ENCODE measurements around the gene PRRG2. TPM values are rescaled to one million over a fixed set of nuclear protein-coding genes. Genes with fewer than 3 reads are reported as not detected.

Gene PRRG2
- total and polyA plus RNA-seq, 4 donors, result 0.49 to 4.1 (median 1.2) TPM; not detected in 1

DNA sequence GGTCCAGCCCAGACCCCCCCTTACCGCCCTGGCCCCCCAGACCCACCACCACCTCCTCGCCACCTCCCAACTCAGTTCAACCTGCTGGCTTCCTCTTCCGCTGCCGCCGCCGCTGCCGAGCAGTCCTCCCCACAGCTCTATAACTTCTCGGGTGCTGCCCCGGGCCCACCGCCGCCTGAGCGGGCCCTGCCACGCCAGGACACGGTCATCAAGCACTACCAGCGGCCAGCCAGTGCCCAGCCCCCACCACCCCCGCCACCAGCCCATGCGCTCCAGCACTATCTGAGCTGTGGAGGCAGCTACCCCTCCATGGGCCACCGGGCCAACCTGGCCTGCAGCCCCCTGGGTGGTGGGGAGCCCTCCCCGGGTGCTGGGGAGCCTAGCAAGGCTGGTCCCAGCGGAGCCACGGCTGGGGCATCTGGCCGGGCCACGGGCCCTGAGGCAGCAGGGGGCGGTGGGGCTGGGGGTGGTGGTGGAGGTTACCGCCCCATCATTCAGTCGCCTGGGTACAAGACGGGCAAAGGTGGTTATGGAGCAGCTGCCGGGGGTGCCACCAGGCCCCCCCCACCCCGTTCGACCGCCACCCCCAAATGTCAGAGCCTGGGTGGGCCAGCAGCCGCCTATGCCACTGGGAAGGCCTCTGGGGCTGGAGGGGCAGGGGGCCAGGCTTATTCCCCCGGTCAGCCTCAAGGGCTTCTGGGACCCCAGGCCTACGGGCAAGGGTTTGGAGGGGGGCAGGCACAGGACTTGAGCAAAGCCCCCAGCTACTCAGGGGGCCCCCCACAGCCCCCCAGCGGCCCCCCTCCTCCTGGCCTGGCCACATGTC, 14.1 kb downstream of the PRRG2 start:
- no peak overlapping the region for H3K4me3 ChIP-seq (ENCODE audit: low read length in 2 of 2)
- peaks cover 9 to 11% of the 10 kb centered on the region in 2 donors for H3K36me3 ChIP-seq (ENCODE audit: control insufficient read depth in 1 of 2, insufficient read depth in 2 of 2, low read length in 1 of 2)
- intact Hi-C loops (cut with DNase I), result loop anchor here in 1 of 2 donors (5.0 kb wide), 1 partner anchor 72 kb away; the partner anchor contains the start of genes BCL2L12 and IRF3
- DNase-seq (no peak), ATAC-seq (ENCODE audit: low FRiP score) (no peak)
- WGBS, 2 donors, result 87 to 88% methylated on average over 31 to 35 of the region's 35 CpGs
- H3K9me3 ChIP-seq (ENCODE audit: control insufficient read depth, low read length), result no peaks in the 10 kb centered on the region
- H3K4me1 ChIP-seq (ENCODE audit: control insufficient read depth in 1 of 2, insufficient read depth in 2 of 2, low read length in 2 of 2), result no peaks in the 10 kb centered on the region
- no peak overlapping the region for H3K27ac ChIP-seq (ENCODE audit: low read depth in 1 of 2, low read length in 2 of 2)
- no peaks in the 10 kb centered on the region for H3K27me3 ChIP-seq (ENCODE audit: control insufficient read depth in 1 of 2, insufficient read depth in 2 of 2, low read length in 1 of 2)

DNA sequence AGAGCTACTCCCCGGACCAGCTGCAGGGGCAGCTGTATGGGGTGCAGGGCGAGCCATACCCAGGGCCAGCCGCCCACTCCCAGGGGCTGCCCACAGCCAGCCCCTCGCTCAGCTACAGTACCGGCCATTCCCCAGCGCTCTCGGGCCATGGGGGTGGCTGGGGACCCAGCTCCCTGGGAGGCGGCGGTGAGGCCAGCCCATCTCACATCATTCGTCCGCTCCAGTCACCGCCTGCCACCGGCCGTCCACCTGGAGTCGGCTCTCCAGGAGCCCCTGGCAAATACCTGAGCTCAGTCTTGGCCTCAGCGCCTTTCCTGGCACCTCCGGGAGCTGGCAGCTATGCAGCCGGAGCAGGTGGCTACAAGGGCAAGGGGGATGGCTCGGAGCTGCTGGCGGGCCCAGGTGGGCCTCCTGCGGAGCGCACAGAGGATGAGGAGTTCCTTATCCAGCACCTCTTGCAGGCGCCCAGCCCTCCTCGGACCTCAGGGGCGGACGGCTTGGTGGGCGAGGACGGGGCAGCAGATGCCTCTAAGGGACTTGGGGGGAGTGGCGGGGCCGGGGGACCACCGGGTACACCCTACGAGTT, 14.8 kb downstream of the PRRG2 start:
- no peaks in the 10 kb centered on the region for H3K4me1 ChIP-seq (ENCODE audit: control insufficient read depth in 1 of 2, insufficient read depth in 2 of 2, low read length in 2 of 2)
- H3K9me3 ChIP-seq (ENCODE audit: control insufficient read depth, low read length), result no peaks in the 10 kb centered on the region
- ATAC-seq (ENCODE audit: low FRiP score), result no peak
- no peak overlapping the region for H3K27ac ChIP-seq (ENCODE audit: low read depth in 1 of 2, low read length in 2 of 2)
- H3K4me3 ChIP-seq (ENCODE audit: low read length in 2 of 2), result no peak overlapping the region
- 90% methylated on average over 22 to 32 of the region's 32 CpGs for WGBS, 2 donors
- peaks cover 9 to 11% of the 10 kb centered on the region in 2 donors for H3K36me3 ChIP-seq (ENCODE audit: control insufficient read depth in 1 of 2, insufficient read depth in 2 of 2, low read length in 1 of 2)
- no peak for DNase-seq
- intact Hi-C loops (cut with DNase I), result loop anchor here in 1 of 2 donors (2.0 kb wide), 1 partner anchor 43 kb away; no protein-coding TSS in a partner anchor
- no peaks in the 10 kb centered on the region for H3K27me3 ChIP-seq (ENCODE audit: control insufficient read depth in 1 of 2, insufficient read depth in 2 of 2, low read length in 1 of 2)

DNA sequence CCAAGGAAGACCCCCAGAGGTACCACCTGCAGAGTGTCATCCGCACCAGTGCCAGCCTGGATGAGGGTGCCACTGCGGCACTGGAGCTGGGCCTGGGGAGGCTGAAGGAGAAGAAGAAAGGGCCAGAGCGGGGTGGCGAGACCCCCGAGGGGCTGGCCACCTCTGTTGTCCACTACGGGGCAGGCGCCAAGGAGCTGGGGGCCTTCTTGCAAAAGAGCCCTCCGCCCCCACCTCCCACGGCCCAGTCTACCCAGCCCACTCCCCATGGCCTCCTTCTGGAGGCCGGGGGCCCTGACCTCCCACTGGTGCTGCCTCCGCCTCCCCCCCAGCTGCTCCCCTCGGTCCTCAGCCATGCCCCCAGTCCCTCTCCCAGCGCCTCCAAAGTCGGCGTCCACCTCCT, 15.3 kb downstream of the PRRG2 start:
- Histone ChIP-seq H3K9me3 (ENCODE audit: control insufficient read depth, low read length) (no peaks in the 10 kb centered on the region), H3K27me3 (ENCODE audit: control insufficient read depth in 1 of 2, insufficient read depth in 2 of 2, low read length in 1 of 2) (no peaks in the 10 kb centered on the region), H3K4me1 (ENCODE audit: control insufficient read depth in 1 of 2, insufficient read depth in 2 of 2, low read length in 2 of 2) (no peaks in the 10 kb centered on the region), H3K4me3 (ENCODE audit: low read length in 2 of 2) (no peak overlapping the region), H3K27ac (ENCODE audit: low read depth in 1 of 2, low read length in 2 of 2) (no peak overlapping the region), H3K36me3 (ENCODE audit: control insufficient read depth in 1 of 2, insufficient read depth in 2 of 2, low read length in 1 of 2) (peaks cover 9 to 11% of the 10 kb centered on the region in 2 donors)
- intact Hi-C loops (cut with DNase I), result loop anchor here in 1 of 2 donors (2.0 kb wide), 1 partner anchor 42 kb away; no protein-coding TSS in a partner anchor
- ATAC-seq (ENCODE audit: low FRiP score), result no peak
- 91% methylated on average over 13 to 15 of the region's 15 CpGs for WGBS, 2 donors
- no peak for DNase-seq

DNA sequence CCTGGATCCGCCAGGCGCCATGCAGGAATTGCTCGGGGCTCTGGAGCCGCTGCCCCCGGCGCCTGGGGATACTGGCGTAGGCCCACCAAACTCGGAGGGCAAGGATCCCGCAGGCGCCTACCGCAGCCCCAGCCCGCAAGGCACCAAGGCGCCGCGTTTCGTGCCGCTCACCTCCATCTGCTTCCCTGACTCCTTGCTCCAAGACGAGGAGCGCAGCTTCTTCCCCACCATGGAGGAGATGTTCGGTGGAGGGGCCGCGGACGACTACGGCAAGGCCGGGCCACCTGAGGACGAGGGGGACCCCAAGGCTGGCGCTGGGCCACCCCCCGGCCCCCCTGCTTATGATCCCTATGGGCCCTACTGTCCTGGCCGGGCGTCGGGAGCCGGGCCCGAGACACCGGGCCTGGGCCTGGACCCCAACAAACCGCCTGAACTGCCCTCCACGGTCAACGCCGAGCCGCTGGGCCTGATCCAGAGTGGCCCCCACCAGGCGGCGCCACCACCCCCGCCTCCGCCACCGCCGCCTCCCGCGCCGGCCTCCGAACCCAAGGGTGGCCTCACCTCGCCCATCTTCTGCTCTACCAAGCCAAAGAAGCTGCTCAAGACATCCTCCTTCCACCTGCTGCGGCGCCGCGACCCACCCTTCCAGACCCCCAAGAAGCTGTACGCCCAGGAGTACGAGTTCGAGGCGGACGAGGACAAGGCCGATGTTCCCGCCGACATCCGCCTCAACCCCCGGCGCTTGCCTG, 16.0 kb downstream of the PRRG2 start:
- 93 to 95% methylated on average over 65 of the region's 65 CpGs for WGBS, 2 donors
- intact Hi-C loops (cut with DNase I), result loop anchor here in 1 of 2 donors (2.0 kb wide), 1 partner anchor 42 kb away; no protein-coding TSS in a partner anchor
- Histone ChIP-seq H3K4me1 (ENCODE audit: control insufficient read depth in 1 of 2, insufficient read depth in 2 of 2, low read length in 2 of 2) (no peaks in the 10 kb centered on the region), H3K27me3 (ENCODE audit: control insufficient read depth in 1 of 2, insufficient read depth in 2 of 2, low read length in 1 of 2) (no peaks in the 10 kb centered on the region), H3K27ac (ENCODE audit: low read depth in 1 of 2, low read length in 2 of 2) (no peak overlapping the region), H3K4me3 (ENCODE audit: low read length in 2 of 2) (no peak overlapping the region), H3K36me3 (ENCODE audit: control insufficient read depth in 1 of 2, insufficient read depth in 2 of 2, low read length in 1 of 2) (peaks cover 9 to 13% of the 10 kb centered on the region in 2 donors), H3K9me3 (ENCODE audit: control insufficient read depth, low read length) (no peaks in the 10 kb centered on the region)
- ATAC-seq (ENCODE audit: low FRiP score) (no peak), DNase-seq (no peak)

DNA sequence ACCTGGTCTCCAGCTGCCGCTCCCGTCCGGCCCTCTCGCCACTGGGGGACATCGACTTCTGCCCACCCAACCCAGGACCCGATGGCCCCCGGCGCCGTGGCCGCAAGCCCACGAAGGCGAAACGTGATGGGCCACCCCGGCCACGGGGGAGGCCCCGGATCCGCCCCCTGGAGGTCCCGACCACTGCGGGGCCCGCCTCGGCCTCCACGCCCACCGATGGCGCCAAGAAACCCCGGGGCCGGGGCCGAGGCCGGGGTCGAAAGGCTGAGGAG, 16.5 kb downstream of the PRRG2 start:
- Histone ChIP-seq H3K27me3 (ENCODE audit: control insufficient read depth in 1 of 2, insufficient read depth in 2 of 2, low read length in 1 of 2) (no peaks in the 10 kb centered on the region), H3K27ac (ENCODE audit: low read depth in 1 of 2, low read length in 2 of 2) (no peak overlapping the region), H3K9me3 (ENCODE audit: control insufficient read depth, low read length) (no peaks in the 10 kb centered on the region), H3K4me1 (ENCODE audit: control insufficient read depth in 1 of 2, insufficient read depth in 2 of 2, low read length in 2 of 2) (no peaks in the 10 kb centered on the region), H3K4me3 (ENCODE audit: low read length in 2 of 2) (no peak overlapping the region), H3K36me3 (ENCODE audit: control insufficient read depth in 1 of 2, insufficient read depth in 2 of 2, low read length in 1 of 2) (peaks cover 9 to 13% of the 10 kb centered on the region in 2 donors)
- DNase-seq (no peak), ATAC-seq (ENCODE audit: low FRiP score) (no peak)
- intact Hi-C loops (cut with DNase I), result loop anchor here in 1 of 2 donors (2.0 kb wide), 1 partner anchor 41 kb away; no protein-coding TSS in a partner anchor
- WGBS, 2 donors, result 95 to 98% methylated on average over 26 to 29 of the region's 29 CpGs

DNA sequence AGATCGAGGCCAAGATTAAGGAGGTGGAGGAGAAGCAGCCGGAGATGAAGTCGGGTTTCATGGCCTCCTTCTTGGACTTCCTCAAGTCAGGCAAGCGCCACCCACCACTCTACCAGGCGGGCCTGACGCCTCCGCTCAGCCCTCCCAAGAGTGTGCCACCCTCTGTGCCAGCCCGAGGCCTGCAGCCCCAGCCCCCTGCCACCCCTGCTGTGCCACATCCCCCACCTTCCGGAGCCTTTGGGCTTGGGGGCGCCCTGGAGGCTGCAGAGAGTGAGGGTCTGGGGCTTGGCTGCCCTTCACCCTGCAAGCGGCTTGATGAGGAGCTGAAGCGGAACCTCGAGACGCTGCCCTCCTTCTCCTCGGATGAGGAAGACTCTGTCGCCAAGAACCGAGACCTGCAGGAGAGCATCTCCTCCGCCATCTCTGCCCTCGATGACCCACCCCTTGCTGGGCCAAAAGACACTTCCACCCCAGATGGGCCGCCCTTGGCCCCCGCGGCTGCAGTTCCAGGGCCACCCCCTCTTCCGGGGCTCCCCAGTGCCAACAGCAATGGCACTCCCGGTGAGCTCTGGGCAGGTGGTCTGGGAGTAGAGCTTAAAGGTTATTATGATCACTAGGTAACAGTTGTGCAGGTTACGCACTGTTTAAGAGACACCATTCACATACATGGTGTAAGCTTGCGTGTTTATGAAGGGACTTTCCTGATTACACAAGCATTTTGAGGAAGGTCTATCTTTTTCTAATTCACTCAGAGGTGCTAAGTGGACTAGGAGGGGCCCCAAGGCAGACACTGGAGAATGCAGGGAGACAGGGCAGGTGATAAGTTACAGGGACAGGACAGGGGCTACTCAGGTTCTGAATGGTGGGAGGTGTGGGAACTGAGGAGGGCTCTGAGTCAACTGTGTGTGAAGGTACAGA, 18.5 kb downstream of the PRRG2 start:
- intact Hi-C loops (cut with DNase I), result no loop called here
- WGBS, 2 donors, result 89 to 90% methylated on average over 26 of the region's 26 CpGs
- no peak for DNase-seq
- Histone ChIP-seq H3K27me3 (ENCODE audit: control insufficient read depth in 1 of 2, insufficient read depth in 2 of 2, low read length in 1 of 2) (no peaks in the 10 kb centered on the region), H3K36me3 (ENCODE audit: control insufficient read depth in 1 of 2, insufficient read depth in 2 of 2, low read length in 1 of 2) (peaks cover 7 to 12% of the 10 kb centered on the region in 2 donors), H3K4me1 (ENCODE audit: control insufficient read depth in 1 of 2, insufficient read depth in 2 of 2, low read length in 2 of 2) (no peaks in the 10 kb centered on the region), H3K4me3 (ENCODE audit: low read length in 2 of 2) (no peak overlapping the region), H3K9me3 (ENCODE audit: control insufficient read depth, low read length) (no peaks in the 10 kb centered on the region), H3K27ac (ENCODE audit: low read depth in 1 of 2, low read length in 2 of 2) (no peak overlapping the region)
- no peak for ATAC-seq (ENCODE audit: low FRiP score)

DNA sequence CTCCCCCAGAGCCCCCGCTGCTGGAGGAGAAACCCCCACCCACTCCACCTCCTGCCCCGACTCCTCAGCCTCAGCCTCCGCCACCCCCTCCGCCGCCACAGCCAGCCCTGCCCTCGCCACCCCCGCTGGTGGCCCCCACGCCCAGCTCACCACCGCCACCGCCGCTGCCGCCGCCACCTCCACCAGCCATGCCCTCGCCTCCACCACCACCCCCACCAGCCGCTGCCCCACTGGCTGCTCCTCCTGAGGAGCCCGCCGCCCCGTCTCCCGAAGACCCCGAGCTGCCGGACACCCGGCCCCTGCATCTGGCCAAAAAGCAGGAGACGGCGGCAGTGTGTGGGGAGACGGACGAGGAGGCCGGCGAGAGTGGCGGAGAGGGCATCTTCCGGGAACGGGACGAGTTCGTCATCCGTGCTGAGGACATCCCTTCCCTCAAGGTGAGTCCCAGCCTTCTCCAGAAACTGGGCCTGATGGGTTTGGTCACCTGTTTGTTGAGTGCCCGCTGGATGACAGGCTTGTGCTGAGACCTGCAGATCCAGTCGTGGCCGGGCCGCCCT, 20.4 kb downstream of the PRRG2 start:
- Histone ChIP-seq H3K4me3 (ENCODE audit: low read length in 2 of 2) (no peak overlapping the region), H3K27ac (ENCODE audit: low read depth in 1 of 2, low read length in 2 of 2) (no peak overlapping the region), H3K36me3 (ENCODE audit: control insufficient read depth in 1 of 2, insufficient read depth in 2 of 2, low read length in 1 of 2) (peaks cover 5 to 10% of the 10 kb centered on the region in 2 donors), H3K9me3 (ENCODE audit: control insufficient read depth, low read length) (no peaks in the 10 kb centered on the region), H3K4me1 (ENCODE audit: control insufficient read depth in 1 of 2, insufficient read depth in 2 of 2, low read length in 2 of 2) (no peaks in the 10 kb centered on the region), H3K27me3 (ENCODE audit: control insufficient read depth in 1 of 2, insufficient read depth in 2 of 2, low read length in 1 of 2) (no peaks in the 10 kb centered on the region)
- ATAC-seq (ENCODE audit: low FRiP score) (no peak), DNase-seq (no peak)
- WGBS, 2 donors, result 93 to 94% methylated on average over 29 to 38 of the region's 38 CpGs
- intact Hi-C loops (cut with DNase I), result no loop called here

DNA sequence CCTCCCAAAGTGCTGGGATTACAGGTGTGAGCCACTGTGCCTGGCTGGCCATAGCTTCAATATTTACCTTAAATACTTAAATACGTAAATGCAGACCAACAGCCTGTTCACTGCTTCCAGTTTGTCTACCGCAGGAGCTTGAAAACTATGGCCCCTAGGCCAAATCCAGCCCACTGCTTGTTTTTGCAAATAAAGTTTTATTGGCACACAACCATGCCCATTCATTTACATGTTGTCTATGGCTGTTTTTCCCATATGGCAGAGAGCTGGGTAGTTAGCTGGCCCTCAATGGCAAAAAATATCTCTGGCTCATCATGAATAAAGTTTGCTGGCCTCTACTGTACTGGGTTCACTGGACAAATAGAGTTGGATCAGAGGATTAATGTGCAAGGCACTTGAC, 21.7 kb downstream of the PRRG2 start:
- WGBS, 2 donors, result 95 to 97% methylated on average over 2 of the region's 2 CpGs
- H3K36me3 ChIP-seq (ENCODE audit: control insufficient read depth in 1 of 2, insufficient read depth in 2 of 2, low read length in 1 of 2), result peaks cover 3 to 10% of the 10 kb centered on the region in 2 donors
- no peaks in the 10 kb centered on the region for H3K4me1 ChIP-seq (ENCODE audit: control insufficient read depth in 1 of 2, insufficient read depth in 2 of 2, low read length in 2 of 2)
- H3K9me3 ChIP-seq (ENCODE audit: control insufficient read depth, low read length), result no peaks in the 10 kb centered on the region
- DNase-seq (no peak), ATAC-seq (ENCODE audit: low FRiP score) (no peak)
- H3K27ac ChIP-seq (ENCODE audit: low read depth in 1 of 2, low read length in 2 of 2), result no peak overlapping the region
- intact Hi-C loops (cut with DNase I), result no loop called here
- no peaks in the 10 kb centered on the region for H3K27me3 ChIP-seq (ENCODE audit: control insufficient read depth in 1 of 2, insufficient read depth in 2 of 2, low read length in 1 of 2)
- no peak overlapping the region for H3K4me3 ChIP-seq (ENCODE audit: low read length in 2 of 2)
